A549 (cell line): Measurements from ENCODE around the gene SSH3. TPM values are rescaled to one million over a fixed set of nuclear protein-coding genes. Genes with fewer than 3 reads are reported as not detected.

Experiments used
- ATAC-seq, 2 experiments: fragments of 200-7000 bp in 1 of 2; fragments of >200 bp in 1 of 2; cut with Nextera tagmentation in 1 of 2; cut with Tn5 transposase in 1 of 2; 3 replicates each; pipeline versions ENCODE4 v1.8.0 to v1.9.1; 2018 to 2020; ENCODE audit warnings: mild to moderate bottlenecking in 1 of 2, moderate library complexity in 1 of 2
- CTCF ChIA-PET: fragments of 300-600 bp; sonication (Branson Sonifier 250); formaldehyde crosslinking; extraction: SDS; loops from one replicate; lab custom pipeline; 2021; ENCODE audit warnings: antibody characterized with exemption, inconsistent platforms; lab: Yijun Ruan, JAX
- POLR2A ChIA-PET: fragments of 350-600 bp; formaldehyde crosslinking; extraction: SDS; loops from one replicate; lab custom pipeline; 2021; ENCODE audit warnings: antibody characterized with exemption, inconsistent platforms; lab: Yijun Ruan, JAX
- DNase-seq, 2 experiments: peaks; one replicate each; pipeline versions ENCODE4 v3.0.0 to v3.0.0-alpha.2; 2011 to 2016; ENCODE audit warnings: low read depth in 1 of 2, low spot score in 1 of 2
- FAIRE-seq: peaks from 2 replicates; lab custom pipeline; 2011; peaks lifted over from hg19 to GRCh38; lab: Jason Lieb, UNC
- H3K27ac ChIP-seq, 2 experiments: fragments of >200 bp; sonication (Bioruptor Twin); formaldehyde crosslinking; 3 replicates each; pipeline ENCODE4 v1.5.1; 2016 to 2017
- H3K4me1 ChIP-seq: fragments of >200 bp; sonication (Bioruptor Twin); formaldehyde crosslinking; 3 replicates; pipeline ENCODE4 v1.6.1; 2016
- H3K4me2 ChIP-seq: fragments of >200 bp; sonication (Bioruptor Twin); formaldehyde crosslinking; 3 replicates; pipeline ENCODE4 v1.6.1; 2016
- H3K4me3 ChIP-seq: fragments of >200 bp; sonication (Bioruptor Twin); formaldehyde crosslinking; 3 replicates; pipeline ENCODE4 v1.5.1; 2016
- H3K9me3 ChIP-seq: fragments of >200 bp; sonication (Bioruptor Twin); formaldehyde crosslinking; 3 replicates; pipeline ENCODE4 v1.6.1; 2016
- ATOH8 ChIP-seq: fragments of 250-450 bp; sonication (Bioruptor Pico); IDR thresholded peaks from 2 replicates; pipeline ENCODE4 v1.5.0; 2020; ENCODE audit warnings: low read depth, mild to moderate bottlenecking, moderate library complexity
- BCL3 ChIP-seq: fragments of >200 bp; sonication (Bioruptor Twin); formaldehyde crosslinking; IDR thresholded peaks from 3 replicates; pipeline ENCODE4 v1.6.1; 2016
- BHLHE40 ChIP-seq: IDR thresholded peaks from 2 replicates; pipeline ENCODE4 v1.6.1; 2012; ENCODE audit warnings: low read depth, low read length, inconsistent platforms
- CTCF ChIP-seq: fragments of >200 bp; sonication (Bioruptor Twin); formaldehyde crosslinking; IDR thresholded peaks from 3 replicates; pipeline ENCODE4 v1.5.1; 2016
- EHMT2 ChIP-seq: fragments of 200-600 bp; sonication (generic); IDR thresholded peaks from 2 replicates; pipeline ENCODE4 v1.6.1; 2016; ENCODE audit warnings: antibody characterized with exemption, low read depth, mild to moderate bottlenecking, moderate library complexity
- EP300 ChIP-seq, 2 experiments: fragments of >200 bp; sonication (Bioruptor Twin); formaldehyde crosslinking; IDR thresholded peaks; 2 replicates in 1 of 2; 3 replicates in 1 of 2; pipeline ENCODE4 v1.6.1; 2016 to 2017
- FOSB ChIP-seq: fragments of 250-450 bp; sonication (Bioruptor Pico); IDR thresholded peaks from 2 replicates; pipeline ENCODE4 v1.5.0; 2020; ENCODE audit warnings: mild to moderate bottlenecking, moderate library complexity
- HDAC2 ChIP-seq: fragments of 200-600 bp; sonication (generic); IDR thresholded peaks from 2 replicates; pipeline ENCODE4 v1.6.1; 2016
- HEYL ChIP-seq: fragments of 250-450 bp; sonication (Bioruptor Pico); IDR thresholded peaks from 2 replicates; pipeline ENCODE4 v1.8.0; 2021; ENCODE audit warnings: mild to moderate bottlenecking, moderate library complexity
- HOXA7 ChIP-seq: fragments of 250-450 bp; sonication (Bioruptor Pico); IDR thresholded peaks from 2 replicates; pipeline ENCODE4 v1.5.0; 2020; ENCODE audit warnings: mild to moderate bottlenecking, moderate library complexity
- HOXB13 ChIP-seq: fragments of 250-450 bp; sonication (Bioruptor Pico); IDR thresholded peaks from 2 replicates; pipeline ENCODE4 v1.5.0; 2020; ENCODE audit warnings: low read depth, mild to moderate bottlenecking, moderate library complexity
- KDM1A ChIP-seq: fragments of 200-600 bp; sonication (generic); IDR thresholded peaks from 2 replicates; pipeline ENCODE4 v1.6.1; 2016; ENCODE audit warnings: low read depth, mild to moderate bottlenecking
- MAFK ChIP-seq: fragments of 450-650 bp; IDR thresholded peaks from 2 replicates; pipeline ENCODE4 v1.6.1; 2014; ENCODE audit not compliant: partially characterized antibody
- PHF8 ChIP-seq: fragments of 200-600 bp; sonication (generic); IDR thresholded peaks from 2 replicates; pipeline ENCODE4 v1.6.1; 2016; ENCODE audit warnings: low read depth, mild to moderate bottlenecking, antibody characterized with exemption, moderate library complexity, borderline replicate concordance
- POLR2A ChIP-seq: IDR thresholded peaks from 2 replicates; pipeline ENCODE4 v1.6.1; 2012; ENCODE audit warnings: mild to moderate bottlenecking, low read length
- RARB ChIP-seq: fragments of 250-450 bp; sonication (Bioruptor Pico); IDR thresholded peaks from 2 replicates; pipeline ENCODE4 v1.8.0; 2021; ENCODE audit warnings: mild to moderate bottlenecking, moderate library complexity
- REST ChIP-seq: fragments of 200-600 bp; sonication (generic); IDR thresholded peaks from 2 replicates; pipeline ENCODE4 v1.6.1; 2016; ENCODE audit warnings: antibody characterized with exemption, mild to moderate bottlenecking, moderate library complexity
- RFX5 ChIP-seq: fragments of 450-650 bp; IDR thresholded peaks from 2 replicates; pipeline ENCODE4 v1.7.1; 2014; ENCODE audit warnings: antibody characterized with exemption, mild to moderate bottlenecking, moderate library complexity
- RNF2 ChIP-seq: fragments of 200-600 bp; sonication (generic); IDR thresholded peaks from 2 replicates; pipeline ENCODE4 v1.6.1; 2016; ENCODE audit warnings: low read depth, mild to moderate bottlenecking, antibody characterized with exemption, moderate library complexity, borderline replicate concordance
- TP53 ChIP-seq: fragments of 250-450 bp; sonication (Bioruptor Pico); IDR thresholded peaks from 2 replicates; pipeline ENCODE4 v1.5.0; 2021; ENCODE audit warnings: mild to moderate bottlenecking, moderate library complexity
- USF2 ChIP-seq: fragments of 450-650 bp; IDR thresholded peaks from 2 replicates; pipeline ENCODE4 v1.6.1; 2014; ENCODE audit warnings: antibody characterized with exemption
- WGBS: methylation state at CpG from one replicate; pipeline ENCODE4 v1.1.6; 2017; ENCODE audit errors: missing lambda C conversion rate; 5-methylcytosine and 5-hydroxymethylcytosine counted together
- polyA plus RNA-seq, 4 experiments: library from polyadenylated mRNA; depleted of rRNA in 3 of 4; stranded (reverse); fragments of >200 nt; fragmentation: RNase III in 1 of 4; extraction: RNeasy Plus Mini Kit Qiagen cat#74134 plus additional on column Dnase treatment in 1 of 4; gene quantifications; 2 replicates in 3 of 4; 3 replicates in 1 of 4; pipeline ENCODE4 v1.2.3, GENCODE V29; 2011 to 2017

Gene SSH3
- polyA plus RNA-seq, 2 of the 4 experiments (the other 2 are of a cell fraction), result 13.9 to 24.1 TPM

- WGBS, result 93% methylated on average over 6 of the region's 6 CpGs
- POLR2A ChIA-PET, result interaction anchor here (0.8 kb wide), 1 partner anchor 15 kb away, joined by 4 read pairs; no protein-coding TSS in a partner anchor
- H3K4me3 ChIP-seq, result no peak overlapping the region
- DNase-seq, result no peak
- TF ChIP-seq RARB (no peak), TP53 (CRISPR knock-in tag) (no peak), HOXA7 (CRISPR knock-in tag) (no peak), MAFK (no peak), HOXB13 (CRISPR knock-in tag) (no peak), EHMT2 (no peak), ATOH8 (CRISPR knock-in tag) (no peak), PHF8 (no peak)
- CTCF ChIA-PET, result interaction anchor here (0.6 to 11.5 kb wide), 9 partner anchors 11 to 357 kb away, joined by 3 to 71 read pairs (median 3); no protein-coding TSS in a partner anchor
- H3K9me3 ChIP-seq, result no peaks in the 10 kb centered on the region
- ATAC-seq, result no peak
- no peak for FAIRE-seq
- no peaks in the 10 kb centered on the region for H3K4me1 ChIP-seq
- H3K4me2 ChIP-seq, result no peak overlapping the region
- no peak overlapping the region for H3K27ac ChIP-seq
Measured at GRCh38 chr11:67332081-67332691, 28.9 kb downstream of the SSH3 start.

- no peak for TF ChIP-seq USF2
- peak; percentile 48; the same call in 1 of the 2 replicates for TF ChIP-seq HDAC2
- 0 out of 2 replicates have a peak, but pooled peaks have one; percentile 63 for TF ChIP-seq KDM1A
- TF ChIP-seq BHLHE40, result no peak
- H3K9me3 ChIP-seq, result 0 out of 3 replicates have a peak, but pooled peaks cover 4% of the 10 kb centered on the region
- CTCF ChIA-PET, result interaction anchor here (1.1 to 7.9 kb wide), 8 partner anchors 9 to 75 kb away, joined by 5 to 47 read pairs (median 8); no protein-coding TSS in a partner anchor
- POLR2A ChIA-PET, result no interaction called here
- FAIRE-seq (no peak), ATAC-seq (no peak), DNase-seq (no peak)
- no peak overlapping the region for H3K4me2 ChIP-seq
- no peak overlapping the region for H3K27ac ChIP-seq
- no peaks in the 10 kb centered on the region for H3K4me1 ChIP-seq
- H3K4me3 ChIP-seq, result no peak overlapping the region
- 88% methylated on average over 3 of the region's 3 CpGs for WGBS
Measured at GRCh38 chr11:67337257-67337656, 33.9 kb downstream of the SSH3 start.

- no peak overlapping the region for H3K4me3 ChIP-seq
- DNase-seq (no peak), FAIRE-seq (no peak), ATAC-seq (no peak)
- H3K27ac ChIP-seq, result peak overlapping the region in 1 of 2 experiments; percentile 82; a peak in 2 of 6 replicates
- POLR2A ChIA-PET, result interaction anchor here (0.6 kb wide), 1 partner anchor 290 kb away, joined by 5 read pairs; no protein-coding TSS in a partner anchor
- no peak overlapping the region for H3K4me2 ChIP-seq
- H3K9me3 ChIP-seq, result 0 out of 3 replicates have a peak, but pooled peaks cover 4% of the 10 kb centered on the region
- 88% methylated on average over 4 of the region's 4 CpGs for WGBS
- peaks cover 44% of the 10 kb centered on the region for H3K4me1 ChIP-seq
- CTCF ChIA-PET, result interaction anchor here (0.6 to 8.6 kb wide), 12 partner anchors 7 to 220 kb away, joined by 3 to 212 read pairs (median 18); partner anchors contain the start of gene POLD4
- TF ChIP-seq RNF2 (no peak), EP300 (IDR thresholded peaks at IDR 0.05) (no peak), HEYL (no peak), BCL3 (no peak), REST (no peak), HDAC2 (no peak), POLR2A (no peak), MAFK (no peak), CTCF (no peak), FOSB (CRISPR knock-in tag) (no peak), ATOH8 (CRISPR knock-in tag) (no peak), RFX5 (no peak), RARB (no peak)
Measured at GRCh38 chr11:67344264-67344663, 40.9 kb downstream of the SSH3 start.
